HG03103 (cell line): ENCODE measurements around the gene ENTPD1.
"Not testable (repeated sequence)": the region's sequence is repeated elsewhere in the genome, so short reads cannot be mapped to it uniquely, and the experiment has no call there.

Source experiments
- ATAC-seq: cut with Tn5 transposase; IDR thresholded peaks from one replicate; pipeline ENCODE4 v1.9.1; 2021; ENCODE audit warnings: low read depth; ENCODE audit not compliant: unreplicated experiment

The ENTPD1 gene

GRCh38 chr10:95907456-95908253 lies 151.7 kb downstream of the ENTPD1 start, which contains the start of gene CC2D2B:
Gene CC2D2B (plus strand): TSS chr10:95907975. CDS start chr10:95911324, 3,349 bp downstream.
- ATAC-seq = peak; percentile 83

- no peak for ATAC-seq
These were observed 152.5 kb downstream of the ENTPD1 start for GRCh38 chr10:95908450-95908849.

- ATAC-seq = no peak
These were observed 153.6 kb downstream of the ENTPD1 start for GRCh38 chr10:95909561-95909960.

- ATAC-seq = not testable (repeated sequence)
These were observed 160.1 kb downstream of the ENTPD1 start for GRCh38 chr10:95916039-95916438.
